ENCODE measurements around the gene SMARCB1. TPM values are rescaled to one million over a fixed set of nuclear protein-coding genes. Genes with fewer than 3 reads are reported as not detected.

SMARCB1 gene
- total and polyA plus RNA-seq, 12 donors: 26.8 to 73.1 (median 39.8) TPM

DNA sequence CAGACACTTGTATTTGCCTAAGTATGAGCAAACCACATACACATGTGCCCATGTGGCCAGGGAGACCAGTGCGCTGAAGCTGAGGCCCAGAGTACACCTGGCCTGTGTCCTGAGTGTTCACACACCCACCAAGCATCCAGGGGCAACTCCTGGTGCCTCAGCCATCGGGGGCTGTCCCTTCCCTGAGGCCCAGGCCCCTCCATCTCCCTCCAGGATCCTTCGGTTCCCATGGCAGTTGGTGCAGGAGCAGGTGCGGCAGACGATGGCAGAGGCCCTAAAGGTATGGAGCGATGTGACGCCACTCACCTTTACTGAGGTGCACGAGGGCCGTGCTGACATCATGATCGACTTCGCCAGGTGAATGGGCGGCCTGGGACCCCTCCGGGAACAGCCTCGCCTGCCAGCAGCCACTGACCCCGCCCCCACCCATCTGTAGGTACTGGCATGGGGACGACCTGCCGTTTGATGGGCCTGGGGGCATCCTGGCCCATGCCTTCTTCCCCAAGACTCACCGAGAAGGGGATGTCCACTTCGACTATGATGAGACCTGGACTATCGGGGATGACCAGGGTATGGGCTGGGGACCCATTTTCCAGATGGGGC lies 6.5 kb upstream of the SMARCB1 start:
- peaks cover 0 to 3% (median 0%) of the 10 kb centered on the region in 9 donors for H3K36me3 ChIP-seq
- WGBS, 2 donors: 92 to 94% methylated on average over 20 of the region's 20 CpGs
- H3K4me1 ChIP-seq: peaks cover 0 to 13% (median 2%) of the 10 kb centered on the region in 9 donors
- no peaks in the 10 kb centered on the region for H3K9me3 ChIP-seq
- no peak overlapping the region for H3K27ac ChIP-seq
- H3K4me3 ChIP-seq: no peak overlapping the region
- TF ChIP-seq, protein P1, sequence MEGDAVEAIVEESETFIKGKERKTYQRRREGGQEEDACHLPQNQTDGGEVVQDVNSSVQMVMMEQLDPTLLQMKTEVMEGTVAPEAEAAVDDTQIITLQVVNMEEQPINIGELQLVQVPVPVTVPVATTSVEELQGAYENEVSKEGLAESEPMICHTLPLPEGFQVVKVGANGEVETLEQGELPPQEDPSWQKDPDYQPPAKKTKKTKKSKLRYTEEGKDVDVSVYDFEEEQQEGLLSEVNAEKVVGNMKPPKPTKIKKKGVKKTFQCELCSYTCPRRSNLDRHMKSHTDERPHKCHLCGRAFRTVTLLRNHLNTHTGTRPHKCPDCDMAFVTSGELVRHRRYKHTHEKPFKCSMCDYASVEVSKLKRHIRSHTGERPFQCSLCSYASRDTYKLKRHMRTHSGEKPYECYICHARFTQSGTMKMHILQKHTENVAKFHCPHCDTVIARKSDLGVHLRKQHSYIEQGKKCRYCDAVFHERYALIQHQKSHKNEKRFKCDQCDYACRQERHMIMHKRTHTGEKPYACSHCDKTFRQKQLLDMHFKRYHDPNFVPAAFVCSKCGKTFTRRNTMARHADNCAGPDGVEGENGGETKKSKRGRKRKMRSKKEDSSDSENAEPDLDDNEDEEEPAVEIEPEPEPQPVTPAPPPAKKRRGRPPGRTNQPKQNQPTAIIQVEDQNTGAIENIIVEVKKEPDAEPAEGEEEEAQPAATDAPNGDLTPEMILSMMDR (IDR thresholded peaks at IDR 0.05): no peak
- intact Hi-C loops (cut with DNase I): no loop called here
- no peak for DNase-seq
- H3K27me3 ChIP-seq: no peaks in the 10 kb centered on the region
- ATAC-seq: no peak

DNA sequence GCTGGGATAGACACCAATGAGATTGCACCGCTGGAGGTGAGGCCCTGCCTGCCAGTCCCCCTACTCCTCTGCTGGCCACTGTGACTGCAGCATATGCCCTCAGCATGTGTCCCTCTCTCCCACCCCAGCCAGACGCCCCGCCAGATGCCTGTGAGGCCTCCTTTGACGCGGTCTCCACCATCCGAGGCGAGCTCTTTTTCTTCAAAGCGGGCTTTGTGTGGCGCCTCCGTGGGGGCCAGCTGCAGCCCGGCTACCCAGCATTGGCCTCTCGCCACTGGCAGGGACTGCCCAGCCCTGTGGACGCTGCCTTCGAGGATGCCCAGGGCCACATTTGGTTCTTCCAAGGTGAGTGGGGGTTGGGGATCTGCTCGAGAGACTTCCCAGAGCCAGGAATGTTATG lies 5.7 kb upstream of the SMARCB1 start:
- no peak for DNase-seq
- no peak overlapping the region for H3K4me3 ChIP-seq
- H3K36me3 ChIP-seq: peaks cover 0 to 3% (median 0%) of the 10 kb centered on the region in 9 donors
- H3K9me3 ChIP-seq: no peaks in the 10 kb centered on the region
- ATAC-seq: no peak
- no peak overlapping the region for H3K27ac ChIP-seq
- TF ChIP-seq, protein P1 (IDR thresholded peaks at IDR 0.05): no peak
- intact Hi-C loops (cut with DNase I): no loop called here
- WGBS, 2 donors: 85 to 89% methylated on average over 15 of the region's 15 CpGs
- peaks cover under 1 to 16% (median 3%) of the 10 kb centered on the region in 9 donors for H3K4me1 ChIP-seq
- no peaks in the 10 kb centered on the region for H3K27me3 ChIP-seq

DNA sequence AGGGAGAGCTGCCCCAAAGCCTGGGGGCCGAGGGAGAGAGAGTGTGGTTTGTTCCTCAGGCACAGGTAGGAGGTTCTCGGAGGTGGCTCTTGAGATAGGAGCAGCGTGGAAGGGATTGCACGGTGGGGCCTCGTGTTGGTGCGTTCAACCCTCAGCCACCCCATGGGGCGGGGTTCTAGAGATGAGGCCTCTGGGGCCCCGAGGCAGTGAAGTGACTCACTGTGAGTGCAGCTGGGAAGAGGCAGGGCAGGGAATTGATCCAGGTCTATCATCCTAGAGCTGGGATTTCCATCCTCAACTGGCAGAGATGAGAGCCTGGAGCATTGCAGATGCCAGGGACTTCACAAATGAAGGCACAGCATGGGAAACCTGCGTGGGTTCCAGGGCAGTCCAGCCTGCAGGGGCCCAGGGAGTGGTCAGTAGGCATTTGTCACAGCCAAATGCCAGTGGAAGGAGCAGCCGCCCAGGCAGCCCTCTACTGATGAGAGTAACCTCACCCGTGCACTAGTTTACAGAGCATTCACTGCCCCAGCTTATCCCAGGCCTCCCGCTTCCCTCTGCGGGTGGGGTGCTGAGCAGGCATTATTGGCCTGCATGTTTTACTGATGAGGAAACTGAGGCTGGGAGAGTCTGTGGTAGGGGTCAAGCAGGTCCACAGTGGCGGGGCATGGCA lies 5.1 kb upstream of the SMARCB1 start:
- TF ChIP-seq, protein P1 (IDR thresholded peaks at IDR 0.05): no peak
- no peak for DNase-seq
- no peaks in the 10 kb centered on the region for H3K27me3 ChIP-seq
- intact Hi-C loops (cut with DNase I): no loop called here
- no peaks in the 10 kb centered on the region for H3K9me3 ChIP-seq
- H3K36me3 ChIP-seq: peaks cover 0 to 3% (median 0%) of the 10 kb centered on the region in 9 donors
- H3K4me3 ChIP-seq: no peak overlapping the region
- H3K27ac ChIP-seq: no peak overlapping the region
- H3K4me1 ChIP-seq: peaks cover 4 to 21% (median 8%) of the 10 kb centered on the region in 9 donors
- peak in 2 of 8 donors; percentile 14 to 32 for ATAC-seq
- 83 to 87% methylated on average over 14 of the region's 14 CpGs for WGBS, 2 donors

DNA sequence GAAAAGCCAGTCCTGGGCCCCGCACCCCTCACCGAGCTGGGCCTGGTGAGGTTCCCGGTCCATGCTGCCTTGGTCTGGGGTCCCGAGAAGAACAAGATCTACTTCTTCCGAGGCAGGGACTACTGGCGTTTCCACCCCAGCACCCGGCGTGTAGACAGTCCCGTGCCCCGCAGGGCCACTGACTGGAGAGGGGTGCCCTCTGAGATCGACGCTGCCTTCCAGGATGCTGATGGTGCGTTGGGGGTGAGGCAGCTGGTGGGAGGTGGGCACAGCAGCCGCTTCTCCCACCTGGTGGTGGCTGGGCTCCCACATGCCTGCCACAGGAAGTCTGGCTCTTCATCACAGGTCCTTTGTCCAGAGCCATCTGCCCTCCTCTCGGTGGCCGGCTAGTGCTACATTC lies 4.5 kb upstream of the SMARCB1 start:
- WGBS, 2 donors: 92 to 95% methylated on average over 16 of the region's 16 CpGs
- TF ChIP-seq, protein P1 (IDR thresholded peaks at IDR 0.05): no peak
- ATAC-seq: no peak
- H3K27ac ChIP-seq: no peak overlapping the region
- H3K9me3 ChIP-seq: no peaks in the 10 kb centered on the region
- H3K4me1 ChIP-seq: peaks cover 4 to 21% (median 8%) of the 10 kb centered on the region in 9 donors
- no peak overlapping the region for H3K4me3 ChIP-seq
- no peaks in the 10 kb centered on the region for H3K27me3 ChIP-seq
- peaks cover 0 to 3% (median 0%) of the 10 kb centered on the region in 9 donors for H3K36me3 ChIP-seq
- no peak for DNase-seq
- intact Hi-C loops (cut with DNase I): no loop called here

Data from heart right ventricle (tissue), 16 donors.